ENCODE measurements around the gene TSHZ2.
"Not testable (repeated sequence)": the region's sequence is repeated elsewhere in the genome, so short reads cannot be mapped to it uniquely, and the experiment has no call there.

TSHZ2 gene

DNA sequence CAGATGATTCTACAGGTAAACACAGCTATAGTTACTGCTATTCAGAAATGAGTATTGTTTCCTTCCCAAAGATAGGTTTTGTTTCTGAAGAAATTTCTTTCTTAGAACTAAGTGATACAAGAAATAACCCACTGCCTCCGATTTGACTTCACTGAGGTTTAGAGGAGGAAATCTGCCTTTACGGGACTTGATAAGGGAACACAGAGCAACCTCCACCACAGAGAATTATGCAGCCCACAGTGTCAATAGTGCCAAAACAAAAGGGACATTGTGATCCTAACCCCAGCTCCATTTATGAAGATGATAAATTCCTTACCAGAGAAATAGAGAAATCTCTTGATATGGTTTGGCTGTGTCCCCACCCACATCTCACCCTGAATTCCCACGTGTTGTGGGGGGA, 456.8 kb downstream of the TSHZ2 start:
- Histone ChIP-seq H3K9me3 (ENCODE audit: low read length) (no peaks in the 10 kb centered on the region), H3F3A (ENCODE audit: insufficient read depth, low read length) (no peaks in the 10 kb centered on the region), H3K36me3 (ENCODE audit: insufficient read depth, low read length) (no peaks in the 10 kb centered on the region), H3K4me1 (ENCODE audit: insufficient read depth, low read length, severe bottlenecking) (no peaks in the 10 kb centered on the region), H3K9ac (ENCODE audit: low read length) (no peak overlapping the region), H3K4me3 (ENCODE audit: low read depth, low read length, poor library complexity, severe bottlenecking) (no peak overlapping the region), H4K20me1 (ENCODE audit: insufficient read depth, low read length) (no peaks in the 10 kb centered on the region), H3K27ac (ENCODE audit: low read depth, low read length, poor library complexity, severe bottlenecking) (no peak overlapping the region), H3K9me2 (ENCODE audit: low read depth, low read length) (no peaks in the 10 kb centered on the region), H3K79me2 (ENCODE audit: insufficient read depth, low read length) (no peaks in the 10 kb centered on the region), H3K4me2 (ENCODE audit: low read length) (no peak overlapping the region), H2AFZ (ENCODE audit: low read length) (no peak overlapping the region), H3K27me3 (ENCODE audit: insufficient read depth, low read length) (peaks cover 4% of the 10 kb centered on the region; the same call in 1 of the 2 replicates)
- TF ChIP-seq, protein P1, sequence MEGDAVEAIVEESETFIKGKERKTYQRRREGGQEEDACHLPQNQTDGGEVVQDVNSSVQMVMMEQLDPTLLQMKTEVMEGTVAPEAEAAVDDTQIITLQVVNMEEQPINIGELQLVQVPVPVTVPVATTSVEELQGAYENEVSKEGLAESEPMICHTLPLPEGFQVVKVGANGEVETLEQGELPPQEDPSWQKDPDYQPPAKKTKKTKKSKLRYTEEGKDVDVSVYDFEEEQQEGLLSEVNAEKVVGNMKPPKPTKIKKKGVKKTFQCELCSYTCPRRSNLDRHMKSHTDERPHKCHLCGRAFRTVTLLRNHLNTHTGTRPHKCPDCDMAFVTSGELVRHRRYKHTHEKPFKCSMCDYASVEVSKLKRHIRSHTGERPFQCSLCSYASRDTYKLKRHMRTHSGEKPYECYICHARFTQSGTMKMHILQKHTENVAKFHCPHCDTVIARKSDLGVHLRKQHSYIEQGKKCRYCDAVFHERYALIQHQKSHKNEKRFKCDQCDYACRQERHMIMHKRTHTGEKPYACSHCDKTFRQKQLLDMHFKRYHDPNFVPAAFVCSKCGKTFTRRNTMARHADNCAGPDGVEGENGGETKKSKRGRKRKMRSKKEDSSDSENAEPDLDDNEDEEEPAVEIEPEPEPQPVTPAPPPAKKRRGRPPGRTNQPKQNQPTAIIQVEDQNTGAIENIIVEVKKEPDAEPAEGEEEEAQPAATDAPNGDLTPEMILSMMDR (IDR thresholded peaks at IDR 0.05; ENCODE audit: low read length): no peak
- no peak for TF ChIP-seq EZH2 (IDR thresholded peaks at IDR 0.05; ENCODE audit: borderline replicate concordance, low read length)

DNA sequence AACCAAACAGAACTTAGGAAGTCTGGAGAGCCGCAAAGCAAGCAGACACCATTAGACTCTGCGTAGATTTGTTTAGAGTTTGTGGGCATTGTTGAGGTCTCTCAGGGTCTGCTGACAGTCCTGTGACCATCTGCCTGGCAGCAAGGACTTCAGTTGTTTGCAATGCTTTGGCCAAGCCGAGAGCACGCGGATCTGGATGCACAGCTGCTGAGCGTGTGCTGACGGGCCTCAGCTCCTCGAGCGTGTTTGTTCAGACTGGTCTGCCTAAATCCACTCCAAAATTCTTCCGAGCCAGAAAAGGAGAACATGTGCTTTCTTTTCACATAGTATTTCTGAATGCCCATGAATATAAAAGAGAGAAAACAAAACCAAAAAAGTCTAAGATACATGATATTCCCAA, 462.5 kb downstream of the TSHZ2 start:
- no peak overlapping the region for H3K9ac ChIP-seq (ENCODE audit: low read length)
- H4K20me1 ChIP-seq (ENCODE audit: insufficient read depth, low read length): no peaks in the 10 kb centered on the region
- no peaks in the 10 kb centered on the region for H3K4me1 ChIP-seq (ENCODE audit: insufficient read depth, low read length, severe bottlenecking)
- no peaks in the 10 kb centered on the region for H3K79me2 ChIP-seq (ENCODE audit: insufficient read depth, low read length)
- H3K27ac ChIP-seq (ENCODE audit: low read depth, low read length, poor library complexity, severe bottlenecking): no peak overlapping the region
- no peak overlapping the region for H2AFZ ChIP-seq (ENCODE audit: low read length)
- no peaks in the 10 kb centered on the region for H3K9me3 ChIP-seq (ENCODE audit: low read length)
- H3K27me3 ChIP-seq (ENCODE audit: insufficient read depth, low read length): no peaks in the 10 kb centered on the region; the same call in 1 of the 2 replicates
- no peak overlapping the region for H3K4me2 ChIP-seq (ENCODE audit: low read length)
- no peaks in the 10 kb centered on the region for H3K36me3 ChIP-seq (ENCODE audit: insufficient read depth, low read length)
- H3K4me3 ChIP-seq (ENCODE audit: low read depth, low read length, poor library complexity, severe bottlenecking): no peak overlapping the region
- no peaks in the 10 kb centered on the region for H3K9me2 ChIP-seq (ENCODE audit: low read depth, low read length)
- TF ChIP-seq EZH2 (IDR thresholded peaks at IDR 0.05; ENCODE audit: borderline replicate concordance, low read length): no peak
- TF ChIP-seq, protein P1 (IDR thresholded peaks at IDR 0.05; ENCODE audit: low read length): no peak
- no peaks in the 10 kb centered on the region for H3F3A ChIP-seq (ENCODE audit: insufficient read depth, low read length)

DNA sequence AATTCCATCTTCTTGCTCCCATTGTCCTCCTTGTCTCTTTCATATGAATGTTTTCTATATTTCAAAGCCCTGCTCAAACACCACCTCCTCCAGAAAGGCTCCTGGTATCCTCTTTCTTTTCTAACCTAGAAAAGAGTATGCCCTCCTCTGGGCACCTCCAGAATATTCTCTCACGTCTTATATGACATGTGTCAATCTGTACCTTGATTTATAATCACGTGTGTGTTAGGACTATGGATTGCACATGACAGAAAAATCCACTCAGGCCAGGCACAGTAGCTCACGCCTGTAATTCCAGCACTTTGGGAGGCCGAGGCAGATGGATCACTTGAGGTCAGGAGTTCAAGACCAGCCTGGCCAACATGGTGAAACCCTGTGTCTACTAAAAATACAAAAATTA, 464.8 kb downstream of the TSHZ2 start:
- H4K20me1 ChIP-seq (ENCODE audit: insufficient read depth, low read length); H3K9ac ChIP-seq (ENCODE audit: low read length); H3K27ac ChIP-seq (ENCODE audit: low read depth, low read length, poor library complexity, severe bottlenecking); H3K79me2 ChIP-seq (ENCODE audit: insufficient read depth, low read length); H3K9me3 ChIP-seq (ENCODE audit: low read length); H3K27me3 ChIP-seq (ENCODE audit: insufficient read depth, low read length); H3K36me3 ChIP-seq (ENCODE audit: insufficient read depth, low read length); H3K4me2 ChIP-seq (ENCODE audit: low read length); H3K4me3 ChIP-seq (ENCODE audit: low read depth, low read length, poor library complexity, severe bottlenecking); H3K4me1 ChIP-seq (ENCODE audit: insufficient read depth, low read length, severe bottlenecking); H3K9me2 ChIP-seq (ENCODE audit: low read depth, low read length); H3F3A ChIP-seq (ENCODE audit: insufficient read depth, low read length); H2AFZ ChIP-seq (ENCODE audit: low read length): not testable (repeated sequence)

DNA sequence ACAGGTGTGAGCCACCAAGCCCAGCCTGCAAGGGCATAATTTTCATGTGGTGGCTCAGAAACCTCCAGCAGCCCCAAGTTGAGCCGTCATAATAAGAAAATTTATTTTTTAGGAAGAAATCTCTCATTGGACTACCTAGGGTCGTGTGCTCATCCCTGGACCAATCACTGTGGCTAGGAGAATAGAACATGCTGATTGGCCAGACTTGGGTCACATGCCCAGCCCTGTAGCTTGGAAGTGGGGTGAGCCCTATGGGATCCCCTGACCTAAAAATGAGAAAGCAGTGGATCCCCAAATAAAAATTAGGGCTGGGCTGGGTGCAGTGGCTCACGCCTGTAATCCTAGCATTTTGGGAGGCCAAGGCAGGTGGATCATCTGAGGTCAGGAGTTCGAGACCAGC, 466.2 kb downstream of the TSHZ2 start:
- Histone ChIP-seq H3K27me3 (ENCODE audit: insufficient read depth, low read length) (no peaks in the 10 kb centered on the region), H3K9ac (ENCODE audit: low read length) (no peak overlapping the region), H4K20me1 (ENCODE audit: insufficient read depth, low read length) (no peaks in the 10 kb centered on the region), H3K9me2 (ENCODE audit: low read depth, low read length) (no peaks in the 10 kb centered on the region), H3K4me2 (ENCODE audit: low read length) (no peak overlapping the region), H3K9me3 (ENCODE audit: low read length) (no peaks in the 10 kb centered on the region), H3K79me2 (ENCODE audit: insufficient read depth, low read length) (no peaks in the 10 kb centered on the region), H3F3A (ENCODE audit: insufficient read depth, low read length) (no peaks in the 10 kb centered on the region), H3K36me3 (ENCODE audit: insufficient read depth, low read length) (no peaks in the 10 kb centered on the region), H3K4me3 (ENCODE audit: low read depth, low read length, poor library complexity, severe bottlenecking) (no peak overlapping the region), H3K27ac (ENCODE audit: low read depth, low read length, poor library complexity, severe bottlenecking) (no peak overlapping the region), H3K4me1 (ENCODE audit: insufficient read depth, low read length, severe bottlenecking) (no peaks in the 10 kb centered on the region), H2AFZ (ENCODE audit: low read length) (no peak overlapping the region)
- TF ChIP-seq, protein P1 (IDR thresholded peaks at IDR 0.05; ENCODE audit: low read length): no peak
- TF ChIP-seq EZH2 (IDR thresholded peaks at IDR 0.05; ENCODE audit: borderline replicate concordance, low read length): no peak

All from OCI-LY1 (cell line).